K562 (cell line): ENCODE results near the gene NAV2. TPM values are rescaled to one million over a fixed set of nuclear protein-coding genes. Genes with fewer than 3 reads are reported as not detected.

ENCODE experiments used
- ATAC-seq: fragments of 200-7000 bp; cut with Tn5 transposase; 3 replicates; pipeline ENCODE4 v1.9.1; 2020; ENCODE audit warnings: moderate library complexity
- BruUV-seq: library from RNA; stranded (reverse); fragments of 400-500 nt; replicated peaks from 2 replicates; lab custom pipeline; 2021; lab: Mats Ljungman, UMichigan
- CTCF ChIA-PET: fragments of 300-600 bp; formaldehyde crosslinking; extraction: SDS; loops from one replicate; lab custom pipeline; 2021; ENCODE audit warnings: low intra/inter-chr PET ratio; lab: Yijun Ruan, JAX
- POLR2A ChIA-PET: fragments of 300-600, 350-650 bp; sonication (Branson Sonifier 250); formaldehyde crosslinking; extraction: SDS; loops from one replicate; lab custom pipeline; 2021; ENCODE audit warnings: antibody characterized with exemption, inconsistent platforms; lab: Yijun Ruan, JAX
- DNase-seq, 4 experiments: peaks; one replicate each; pipeline versions ENCODE4 v3.0.0 to v3.0.0-alpha.2; 2011 to 2018; ENCODE audit warnings: low spot score in 3 of 4, mixed read lengths in 3 of 4; ENCODE audit errors: extremely low read depth in 1 of 4
- FAIRE-seq: peaks from 2 replicates; lab custom pipeline; 2011; peaks lifted over from hg19 to GRCh38; lab: Jason Lieb, UNC
- H2AFZ ChIP-seq: 2 replicates; pipeline ENCODE4 v1.6.0; 2011; ENCODE audit warnings: low read depth, low read length, control low read depth, inconsistent platforms
- H3K27ac ChIP-seq: fragments of 200-600 bp; 3 replicates; pipeline ENCODE4 v1.8.0; 2011; ENCODE audit warnings: low read depth, mild to moderate bottlenecking, control low read depth, inconsistent platforms, low read length, moderate library complexity, mixed read lengths; ENCODE audit errors: extremely low read depth
- H3K27me3 ChIP-seq, 2 experiments: fragments of 300-600 bp in 1 of 2; 2 replicates in 1 of 2; 3 replicates in 1 of 2; pipeline versions ENCODE4 v1.6.0 to v1.8.0; 2011; ENCODE audit warnings: inconsistent platforms in 2 of 2, low read length in 2 of 2, mild to moderate bottlenecking in 1 of 2, mixed read lengths in 1 of 2, moderate library complexity in 1 of 2; ENCODE audit not compliant: control insufficient read depth in 2 of 2, insufficient read depth in 2 of 2
- H3K36me3 ChIP-seq: fragments of 300-600 bp; 3 replicates; pipeline ENCODE4 v1.8.0; 2011; ENCODE audit warnings: mild to moderate bottlenecking, low read length, inconsistent platforms; ENCODE audit not compliant: control insufficient read depth, insufficient read depth
- H3K4me1 ChIP-seq, 2 experiments: fragments of 200-600 bp in 1 of 2; replicated peaks in 1 of 2; 2 replicates in 1 of 2; 3 replicates in 1 of 2; pipeline versions ENCODE4 v1.5.1 to v1.8.0; 2011; ENCODE audit warnings: inconsistent platforms in 2 of 2, low read length in 2 of 2, mild to moderate bottlenecking in 1 of 2, mixed read lengths in 1 of 2, moderate library complexity in 1 of 2; ENCODE audit not compliant: control insufficient read depth in 2 of 2, insufficient read depth in 2 of 2
- H3K4me2 ChIP-seq: 2 replicates; pipeline ENCODE4 v1.6.1; 2011; ENCODE audit warnings: low read length, control low read depth, inconsistent platforms, mixed read lengths; ENCODE audit not compliant: insufficient read depth
- H3K4me3 ChIP-seq: fragments of 200-600 bp; sonication (generic), shearing (Covaris generic); 2 replicates; pipeline ENCODE4 v1.5.1; 2016; ENCODE audit warnings: control low read depth, inconsistent platforms
- H3K79me2 ChIP-seq: fragments of 200-600 bp; 3 replicates; pipeline ENCODE4 v1.8.0; 2011; ENCODE audit warnings: low read length, inconsistent platforms; ENCODE audit not compliant: control insufficient read depth, insufficient read depth
- H3K9ac ChIP-seq, 2 experiments: 2 replicates each; pipeline versions ENCODE4 v1.6.0 to v1.6.1; 2011; ENCODE audit warnings: low read depth in 2 of 2, low read length in 2 of 2, control low read depth in 1 of 2, inconsistent platforms in 1 of 2, mild to moderate bottlenecking in 1 of 2, mixed read lengths in 1 of 2; ENCODE audit not compliant: insufficient read depth in 1 of 2
- H3K9me1 ChIP-seq: one replicate; pipeline ENCODE4 v1.6.0; 2011; ENCODE audit warnings: inconsistent platforms, mild to moderate bottlenecking, low read length, moderate library complexity; ENCODE audit not compliant: control insufficient read depth, insufficient read depth
- H3K9me3 ChIP-seq: replicated peaks from 2 replicates; pipeline ENCODE4 v1.5.1; 2011; ENCODE audit warnings: low read depth, low read length, inconsistent platforms; ENCODE audit not compliant: control insufficient read depth, insufficient read depth
- H4K20me1 ChIP-seq: replicated peaks from 2 replicates; pipeline ENCODE4 v1.6.1; 2011; ENCODE audit warnings: low read length, inconsistent platforms, mixed read lengths; ENCODE audit not compliant: control insufficient read depth, insufficient read depth
- ARID2 ChIP-seq: fragments of 450-650 bp; IDR thresholded peaks from 2 replicates; pipeline ENCODE4 v1.6.1; 2017; ENCODE audit warnings: antibody characterized with exemption, mild to moderate bottlenecking
- CTCF ChIP-seq, 3 experiments: IDR thresholded peaks in 2 of 3; conservative IDR thresholded peaks in 1 of 3; 2 replicates each; pipeline ENCODE4 v1.5.1; 2011 to 2012; ENCODE audit warnings: low read length in 3 of 3, mild to moderate bottlenecking in 3 of 3, control low read depth in 2 of 3, improper control_type of control experiment in 1 of 3, inconsistent platforms in 1 of 3, low read depth in 1 of 3, mixed read lengths in 1 of 3, moderate library complexity in 1 of 3; ENCODE audit not compliant: insufficient read depth in 2 of 3
- DEAF1 ChIP-seq: fragments of 450-650 bp; formaldehyde crosslinking; IDR thresholded peaks from 2 replicates; pipeline ENCODE4 v1.4.0; 2020; ENCODE audit warnings: mild to moderate bottlenecking, moderate library complexity
- NR3C1 ChIP-seq: sonication (generic); formaldehyde crosslinking; IDR thresholded peaks from 2 replicates; pipeline ENCODE4 v1.8.1; 2022; ENCODE audit warnings: missing genetic modification reagents
- PYGO2 ChIP-seq: fragments of 450-650 bp; IDR thresholded peaks from 2 replicates; pipeline ENCODE4 v1.6.1; 2016; ENCODE audit warnings: mild to moderate bottlenecking, missing genetic modification characterization, moderate library complexity, missing compliant biosample characterization
- RAD21 ChIP-seq, 2 experiments: fragments of 250-450 bp in 1 of 2; fragments of 450-650 bp in 1 of 2; sonication (Bioruptor Pico) in 1 of 2; formaldehyde crosslinking in 1 of 2; IDR thresholded peaks in 1 of 2; conservative IDR thresholded peaks in 1 of 2; 2 replicates each; pipeline versions ENCODE4 v1.4.0 to v1.8.0; 2020 to 2022; ENCODE audit warnings: mild to moderate bottlenecking in 2 of 2, moderate library complexity in 1 of 2
- REST ChIP-seq, 2 experiments: fragments of 450-650 bp; formaldehyde crosslinking in 1 of 2; IDR thresholded peaks; 2 replicates each; pipeline versions ENCODE4 v1.4.0 to v1.6.1; 2014 to 2020; ENCODE audit warnings: mild to moderate bottlenecking in 2 of 2, borderline replicate concordance in 1 of 2, low read depth in 1 of 2
- SMC3 ChIP-seq: conservative IDR thresholded peaks from 2 replicates; pipeline ENCODE4 v1.6.1; 2011; ENCODE audit warnings: low read depth, low read length, improper control_type of control experiment; ENCODE audit not compliant: insufficient read depth
- ZNF717 ChIP-seq: fragments of 250-450 bp; sonication (Bioruptor Pico); IDR thresholded peaks from 2 replicates; pipeline ENCODE4 v1.5.0; 2021
- WGBS: fragments of 100-300 bp; shearing (Covaris generic); methylation state at CpG from one replicate; pipeline ENCODE4 v1.1.6; 2016; ENCODE audit warnings: low coverage, mixed read lengths; ENCODE audit not compliant: insufficient coverage; ENCODE audit errors: missing lambda C conversion rate; 5-methylcytosine and 5-hydroxymethylcytosine counted together
- in situ Hi-C: fragments of 300-500 bp; cut with MboI; formaldehyde crosslinking; loops from 4 replicates; pipeline ENCODE4 v1.15.0; 2018; ENCODE audit warnings: inconsistent platforms, mixed read lengths
- intact Hi-C: fragments of 100-400 bp; cut with micrococcal nuclease; formaldehyde crosslinking; loops from 2 replicates; pipeline ENCODE4 v1.14.2; 2022
- polyA plus RNA-seq, 8 experiments: library from polyadenylated mRNA; depleted of rRNA in 4 of 8; stranded (reverse) in 5 of 8; unstranded in 3 of 8; fragments of >200 nt; fragmentation: Nextera tagmentation in 2 of 8; fragmentation: Illumina TruSeq in 1 of 8; extraction: Ambion mirVana in 2 of 8; extraction: Trizol in 1 of 8; gene quantifications; 2 replicates each; pipeline versions ENCODE4 v1.2.1 to v1.2.3, GENCODE V29; 2011 to 2014; ENCODE audit warnings: inconsistent platforms in 1 of 8, missing spikeins in 1 of 8
- total RNA-seq, 7 experiments: library from RNA; depleted of rRNA in 6 of 7; stranded (reverse); fragments of >200 nt in 6 of 7; fragmentation: Illumina TruSeq in 2 of 7; extraction: Trizol in 2 of 7; gene quantifications; 2 replicates each; pipeline versions ENCODE4 v1.2.1 to v1.2.3, GENCODE V29; 2011 to 2021; ENCODE audit warnings: low replicate concordance in 1 of 7

The NAV2 gene
- total and polyA plus RNA-seq, 9 of the 15 experiments (the other 6 are each of a cell fraction or from before 2014, with no cell fraction given), result 0.03 to 0.35 (median 0.05) TPM

- Histone ChIP-seq H3K9me1 (no peaks in the 10 kb centered on the region), H3K4me3 (no peak overlapping the region), H3K9me3 (no peaks in the 10 kb centered on the region), H2AFZ (no peak overlapping the region), H3K27ac (no peak overlapping the region), H3K27me3 (peaks cover 0 to 5% of the 10 kb centered on the region in 2 experiments; a peak in 1 of 5 replicates), H3K9ac (no peak overlapping the region), H4K20me1 (no peaks in the 10 kb centered on the region), H3K4me1 (no peaks in the 10 kb centered on the region), H3K79me2 (no peaks in the 10 kb centered on the region), H3K4me2 (no peak overlapping the region), H3K36me3 (no peaks in the 10 kb centered on the region)
- CTCF ChIA-PET, result interaction anchor here (0.6 to 2.3 kb wide), 11 partner anchors 23 to 1131 kb away, joined by 3 to 16 read pairs (median 4); no protein-coding TSS in a partner anchor
- WGBS, result 7% methylated on average over 1 of the region's 1 CpG
- in situ Hi-C loops, result loop anchor here (5.0 to 10.0 kb wide), 2 partner anchors 336 to 829 kb away; no protein-coding TSS in a partner anchor
- no TSS peak for BruUV-seq
- peak; percentile 94 for ATAC-seq
- POLR2A ChIA-PET, result interaction anchor here (0.6 to 1.0 kb wide), 2 partner anchors 12 to 77 kb away, joined by 3 read pairs; no protein-coding TSS in a partner anchor
- intact Hi-C loops, result loop anchor here (1.0 to 10.0 kb wide), 5 partner anchors 91 to 833 kb away; no protein-coding TSS in a partner anchor
- FAIRE-seq, result peak; percentile 86
- peak; percentile 55 to 77 (median 68) for DNase-seq
- TF ChIP-seq ARID2 (0 out of 2 replicates have a peak, but pooled peaks have one; percentile 29), SMC3 (peak; percentile 58), RAD21 (CRISPR knock-in tag; conservative IDR thresholded peaks at IDR 0.05 in 1 of 2, IDR thresholded peaks at IDR 0.05 in 1 of 2) (peak; percentile 58 to 75), CTCF (IDR thresholded peaks at IDR 0.05 in 2 of 3, conservative IDR thresholded peaks at IDR 0.05 in 1 of 3; ENCODE audit: insufficient read depth in 2 of 3, low read depth in 1 of 3, low read length in 3 of 3) (peak; percentile 71 to 86 (median 79)), DEAF1 (CRISPR knock-in tag) (peak; percentile 67), REST (IDR thresholded peaks at IDR 0.05; ENCODE audit: borderline replicate concordance) (peak; percentile 56; the same call in 1 of the 2 replicates), REST (CRISPR knock-in tag; IDR thresholded peaks at IDR 0.05; ENCODE audit: low read depth) (no peak), PYGO2 (tag) (no peak), ZNF717 (CRISPR knock-in tag) (no peak), NR3C1 (CRISPR knock-in tag) (no peak)
Observed at GRCh38 chr11:19903620-19904069, 191.0 kb downstream of the NAV2 start.
